Measurements from ENCODE around the gene OCA2. TPM values are rescaled to one million over a fixed set of nuclear protein-coding genes. Genes with fewer than 3 reads are reported as not detected.

OCA2 gene
- total RNA-seq, 1 donor from 2014 or later: 1.7 TPM

- no peak overlapping the region for H3K4me3 Mint-ChIP-seq (ENCODE audit: unreplicated experiment)
- DNase-seq: no peak
These were observed 13.1 kb upstream of the OCA2 start for GRCh38 chr15:28112101-28112760.

GRCh38 chr15:28111543-28111942, 12.4 kb upstream of the OCA2 start:
- Mint-ChIP-seq H3K36me3 (ENCODE audit: unreplicated experiment) (peaks cover 15% of the 10 kb centered on the region), H3K27ac (ENCODE audit: unreplicated experiment) (no peak overlapping the region), H3K4me1 (ENCODE audit: low read depth, unreplicated experiment) (peaks cover 19% of the 10 kb centered on the region), H3K4me3 (ENCODE audit: unreplicated experiment) (no peak overlapping the region), H3K27me3 (ENCODE audit: unreplicated experiment) (peaks cover 8% of the 10 kb centered on the region), H3K9me3 (ENCODE audit: unreplicated experiment) (peaks cover 4% of the 10 kb centered on the region)
- no peak for TF ChIP-seq CTCF (IDR thresholded peaks at IDR 0.05; ENCODE audit: partially characterized antibody, unreplicated experiment)
- DNase-seq: no peak

More at GRCh38 chr15:28112101-28112760, 13.1 kb upstream of the OCA2 start:
- peaks cover 4% of the 10 kb centered on the region for H3K9me3 Mint-ChIP-seq (ENCODE audit: unreplicated experiment)
- TF ChIP-seq CTCF (IDR thresholded peaks at IDR 0.05; ENCODE audit: partially characterized antibody, unreplicated experiment): no peak
- no peak overlapping the region for H3K27ac Mint-ChIP-seq (ENCODE audit: unreplicated experiment)
- H3K36me3 Mint-ChIP-seq (ENCODE audit: unreplicated experiment): peaks cover 15% of the 10 kb centered on the region
- H3K27me3 Mint-ChIP-seq (ENCODE audit: unreplicated experiment): peaks cover 8% of the 10 kb centered on the region
- peaks cover 25% of the 10 kb centered on the region for H3K4me1 Mint-ChIP-seq (ENCODE audit: low read depth, unreplicated experiment)

GRCh38 chr15:28110481-28110881, 11.4 kb upstream of the OCA2 start:
- peak overlapping the region; percentile 67 for H3K27ac Mint-ChIP-seq (ENCODE audit: unreplicated experiment)
- no peak for DNase-seq
- no peak overlapping the region for H3K4me3 Mint-ChIP-seq (ENCODE audit: unreplicated experiment)
- peaks cover 16% of the 10 kb centered on the region for H3K4me1 Mint-ChIP-seq (ENCODE audit: low read depth, unreplicated experiment)
- peaks cover 4% of the 10 kb centered on the region for H3K9me3 Mint-ChIP-seq (ENCODE audit: unreplicated experiment)
- TF ChIP-seq CTCF (IDR thresholded peaks at IDR 0.05; ENCODE audit: partially characterized antibody, unreplicated experiment): no peak
- H3K36me3 Mint-ChIP-seq (ENCODE audit: unreplicated experiment): peaks cover 15% of the 10 kb centered on the region
- peaks cover 13% of the 10 kb centered on the region for H3K27me3 Mint-ChIP-seq (ENCODE audit: unreplicated experiment)

GRCh38 chr15:28109626-28110455, 10.7 kb upstream of the OCA2 start:
- no peak for DNase-seq
- Mint-ChIP-seq H3K36me3 (ENCODE audit: unreplicated experiment) (peaks cover 15% of the 10 kb centered on the region), H3K27ac (ENCODE audit: unreplicated experiment) (no peak overlapping the region), H3K4me3 (ENCODE audit: unreplicated experiment) (no peak overlapping the region), H3K9me3 (ENCODE audit: unreplicated experiment) (peaks cover 4% of the 10 kb centered on the region), H3K4me1 (ENCODE audit: low read depth, unreplicated experiment) (peaks cover 15% of the 10 kb centered on the region), H3K27me3 (ENCODE audit: unreplicated experiment) (peaks cover 15% of the 10 kb centered on the region)
- no peak for TF ChIP-seq CTCF (IDR thresholded peaks at IDR 0.05; ENCODE audit: partially characterized antibody, unreplicated experiment)

- peaks cover 4% of the 10 kb centered on the region for H3K9me3 Mint-ChIP-seq (ENCODE audit: unreplicated experiment)
- H3K36me3 Mint-ChIP-seq (ENCODE audit: unreplicated experiment): peaks cover 15% of the 10 kb centered on the region
- no peak overlapping the region for H3K27ac Mint-ChIP-seq (ENCODE audit: unreplicated experiment)
- H3K4me3 Mint-ChIP-seq (ENCODE audit: unreplicated experiment): peak overlapping the region; percentile 32
- H3K4me1 Mint-ChIP-seq (ENCODE audit: low read depth, unreplicated experiment): peaks cover 14% of the 10 kb centered on the region
- TF ChIP-seq CTCF (IDR thresholded peaks at IDR 0.05; ENCODE audit: partially characterized antibody, unreplicated experiment): no peak
- peaks cover 23% of the 10 kb centered on the region for H3K27me3 Mint-ChIP-seq (ENCODE audit: unreplicated experiment)
- no peak for DNase-seq
These were observed 8.8 kb upstream of the OCA2 start for GRCh38 chr15:28107904-28108275.

All from glutamatergic neuron (in vitro differentiated cells).